D721Med (cell line): ENCODE measurements around the gene CHRNG.
A peak's percentile ranks its signal among the peaks of the same experiment; 100 is the strongest.

ENCODE experiments used
- DNase-seq: peaks from one replicate; pipeline ENCODE4 v3.0.0; 2011; ENCODE audit warnings: low spot score; ENCODE audit not compliant: insufficient read length
- FAIRE-seq: peaks from 2 replicates; lab custom pipeline; 2011; peaks lifted over from hg19 to GRCh38; lab: Jason Lieb, UNC
- CTCF ChIP-seq: IDR thresholded peaks from 2 replicates; pipeline ENCODE4 v1.5.1; 2012; ENCODE audit warnings: mild to moderate bottlenecking, control low read depth; ENCODE audit not compliant: insufficient read depth; ENCODE audit errors: missing control alignments

CHRNG gene

DNA sequence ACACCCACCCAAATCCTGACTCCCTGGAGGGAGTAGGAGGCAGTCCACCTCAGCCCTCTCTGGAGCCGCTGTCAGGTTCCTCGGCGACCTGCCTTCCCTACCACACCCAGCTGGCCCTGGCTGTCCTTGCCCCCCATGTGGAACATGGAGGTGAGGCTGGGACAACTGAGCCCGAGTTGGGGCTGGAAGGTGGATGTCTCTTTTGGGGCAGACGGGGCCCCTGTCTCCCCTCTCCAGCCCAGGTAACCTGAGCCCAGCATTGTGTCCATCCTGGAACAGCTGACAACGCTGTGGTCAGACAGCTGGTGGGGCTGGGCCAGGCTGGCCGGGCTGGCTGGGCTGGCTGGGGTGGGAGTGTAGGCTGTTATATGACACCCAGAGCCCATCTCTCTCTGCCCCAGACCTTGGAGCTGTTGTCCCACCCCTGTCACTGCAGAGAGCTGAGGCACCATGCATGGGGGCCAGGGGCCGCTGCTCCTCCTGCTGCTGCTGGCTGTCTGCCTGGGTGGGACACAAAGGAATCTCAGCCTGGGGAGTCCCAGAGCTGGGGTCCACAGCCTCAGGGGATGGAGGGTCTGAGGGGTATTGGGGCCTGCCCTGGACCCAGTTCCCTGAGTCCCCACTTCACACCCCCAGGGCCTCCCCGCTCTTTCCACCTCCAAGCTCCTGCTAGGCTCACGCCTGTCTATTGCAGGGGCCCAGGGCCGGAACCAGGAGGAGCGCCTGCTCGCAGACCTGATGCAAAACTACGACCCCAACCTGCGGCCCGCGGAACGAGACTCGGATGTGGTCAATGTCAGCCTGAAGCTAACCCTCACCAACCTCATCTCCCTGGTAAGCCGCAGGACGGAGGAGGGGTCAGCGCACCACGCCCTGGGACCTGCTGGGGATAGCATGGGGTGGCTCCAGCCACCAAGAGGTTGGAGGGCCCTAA, at the start of gene CHRNG:
CHRNG (plus strand) TSS at position 395 of the 934 bp plus-strand sequence; CDS start at position 451, 56 bp downstream.
- no peak for FAIRE-seq
- TF ChIP-seq CTCF: no peak
- peak; percentile 14 for DNase-seq

DNA sequence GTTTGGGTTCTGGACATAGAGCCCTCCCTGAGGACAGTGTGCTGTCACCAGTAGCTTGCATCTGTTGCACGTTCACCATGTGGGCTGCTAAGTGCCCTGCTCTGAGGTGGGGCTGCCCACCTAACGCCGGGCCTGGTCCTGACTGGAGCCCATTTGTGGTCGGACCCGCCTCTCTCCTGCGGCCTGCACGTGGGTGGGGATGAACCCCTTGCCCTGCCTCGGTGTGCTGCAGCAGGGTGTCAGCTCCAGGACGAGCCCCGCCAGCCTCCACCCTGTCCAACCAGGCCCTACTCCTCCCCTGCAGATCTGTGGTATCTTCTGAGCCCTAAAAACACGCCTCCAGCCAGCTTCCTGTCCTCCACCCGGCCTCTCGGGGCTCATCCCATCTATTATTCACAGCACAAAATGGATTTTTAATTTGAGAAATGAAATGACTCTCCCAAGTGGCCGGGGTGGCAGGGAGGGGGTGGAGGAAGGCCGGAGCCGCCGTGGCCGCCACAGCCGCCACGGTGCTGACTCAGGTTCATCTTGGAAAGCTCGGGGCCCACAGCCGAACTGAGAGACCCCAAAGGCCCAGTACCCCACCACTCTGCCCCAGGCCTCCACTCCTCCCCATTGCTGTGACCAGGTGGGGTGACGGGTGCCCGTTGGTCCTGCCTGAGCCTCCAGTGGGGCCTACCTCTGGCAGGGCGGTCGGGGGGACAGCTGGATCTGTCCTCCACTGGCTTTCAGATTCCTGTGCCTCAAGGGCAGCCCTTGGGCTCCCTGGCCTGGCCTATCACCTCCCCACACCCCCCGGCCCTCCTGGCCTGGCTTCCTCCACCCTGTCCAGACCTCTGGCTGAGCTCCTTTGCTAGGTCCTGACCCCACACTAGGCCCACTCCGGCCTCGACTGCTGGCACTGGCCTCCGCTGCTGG, 49.0 kb upstream of the CHRNG start:
- no peak for TF ChIP-seq CTCF
- DNase-seq (no peak), FAIRE-seq (no peak)

DNA sequence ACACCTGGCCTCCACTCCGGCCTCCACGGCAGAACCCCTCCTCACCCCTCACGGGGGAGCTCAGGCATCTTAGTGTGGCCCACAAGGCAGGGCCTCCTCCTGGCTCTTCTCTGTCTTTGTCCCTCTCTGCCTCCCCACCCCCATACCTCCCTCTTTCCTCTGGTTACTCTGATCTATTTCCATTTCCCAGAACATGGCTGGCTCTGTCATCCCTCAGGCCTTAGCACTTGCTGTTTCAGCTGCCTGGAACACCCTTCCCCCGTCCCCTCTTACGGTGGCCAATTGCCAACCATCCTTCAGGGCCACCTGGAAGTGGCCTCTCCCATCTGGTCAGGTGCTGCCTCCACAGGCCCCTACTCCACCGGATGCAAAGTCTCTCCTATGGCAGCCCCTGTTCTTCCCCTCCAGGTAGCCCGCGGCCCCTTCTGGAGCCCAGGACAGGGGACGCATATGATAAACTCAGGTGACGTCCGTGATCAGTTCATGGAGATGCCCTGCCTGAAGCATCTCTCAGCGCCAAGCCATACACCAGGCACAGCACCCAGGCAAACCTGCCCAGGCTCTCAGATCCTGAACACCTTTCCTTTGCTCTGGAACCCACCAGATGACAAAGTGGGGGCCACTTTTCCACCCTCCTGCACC, 48.2 kb upstream of the CHRNG start:
- FAIRE-seq (no peak), DNase-seq (no peak)
- no peak for TF ChIP-seq CTCF

DNA sequence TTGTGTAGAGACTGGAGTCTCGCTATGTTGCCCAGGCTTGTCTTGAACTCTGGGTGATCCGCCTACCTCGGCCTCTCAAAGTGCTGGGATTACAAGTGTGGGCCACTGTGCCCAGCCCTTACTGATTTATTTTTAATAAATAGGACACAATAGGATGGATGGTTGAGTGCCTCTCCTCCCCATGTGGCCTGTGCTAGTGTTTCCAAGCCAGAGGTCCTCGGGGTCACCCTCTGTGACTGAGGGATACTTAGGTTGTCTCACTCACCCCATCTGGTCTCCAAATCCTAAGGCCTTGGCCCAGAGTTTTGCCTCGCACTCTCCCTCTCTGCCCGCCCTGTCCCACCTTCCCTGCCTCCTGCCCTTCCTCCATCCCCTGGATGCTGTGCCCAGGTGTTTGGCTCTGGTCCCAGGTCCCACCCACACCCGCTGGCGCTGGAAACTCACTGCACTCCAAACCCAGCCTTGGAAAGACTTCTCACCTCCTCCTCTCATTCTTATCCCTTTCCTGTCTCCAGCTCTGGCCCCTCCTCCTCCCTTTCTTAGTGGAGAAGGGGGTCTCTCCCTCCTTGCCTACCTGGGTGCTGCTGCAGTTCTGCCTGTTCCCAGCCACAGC, 47.1 kb upstream of the CHRNG start:
- FAIRE-seq (no peak), DNase-seq (no peak)
- no peak for TF ChIP-seq CTCF

DNA sequence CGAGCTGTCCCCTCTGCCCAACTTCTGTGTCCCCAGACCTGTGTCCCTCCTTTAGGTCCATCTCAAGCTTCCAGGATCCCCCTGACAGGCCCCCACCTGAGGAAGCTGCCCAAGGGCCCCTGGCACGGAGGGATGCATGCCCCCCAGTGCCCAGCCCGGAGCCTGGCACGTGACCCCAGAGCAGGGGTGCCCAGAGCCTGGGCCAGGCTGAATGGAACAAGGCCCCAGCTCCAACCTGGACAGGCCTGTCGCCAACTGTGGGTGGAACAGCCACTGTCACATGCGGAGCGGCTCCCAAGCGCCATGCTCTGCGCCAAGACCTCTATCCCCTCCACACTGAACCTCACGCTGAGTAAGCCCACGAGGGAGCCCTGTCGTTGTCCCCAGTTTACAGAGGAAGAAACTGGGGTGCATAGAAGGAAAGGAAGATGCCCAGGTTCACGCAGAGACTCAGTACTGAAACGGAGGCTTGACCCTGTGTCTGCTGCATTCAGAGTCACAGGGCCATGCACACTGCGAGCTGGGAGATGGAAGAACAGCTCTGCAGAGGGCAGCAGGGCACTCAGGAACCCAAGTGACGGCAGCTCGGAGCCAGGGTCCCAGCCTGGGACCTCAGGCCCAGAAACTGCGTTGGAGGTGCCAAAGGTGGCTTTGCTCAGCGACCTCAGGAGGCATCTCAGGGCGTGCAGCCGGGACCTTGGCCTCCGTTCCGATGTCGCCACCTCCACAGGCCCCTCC, 46.4 kb upstream of the CHRNG start:
- no peak for TF ChIP-seq CTCF
- no peak for FAIRE-seq

More for the DNA sequence above, 46.4 kb upstream of the CHRNG start:
- DNase-seq: no peak
